HepG2 (cell line): ENCODE measurements around the gene GNAZ. TPM values are rescaled to one million over a fixed set of nuclear protein-coding genes. Genes with fewer than 3 reads are reported as not detected.

Experiments
- BHLHE40 ChIP-seq: IDR thresholded peaks from 2 replicates; pipeline ENCODE4 v1.6.1; 2011; ENCODE audit warnings: low read length, improper control_type of control experiment
- CEBPG ChIP-seq: IDR thresholded peaks from 2 replicates; pipeline ENCODE4 v1.6.1; 2016
- CENPBD1 ChIP-seq: sonication (generic); formaldehyde crosslinking; IDR thresholded peaks from 2 replicates; pipeline ENCODE4 v1.8.0; 2022; ENCODE audit warnings: missing genetic modification reagents, low read depth, mild to moderate bottlenecking, borderline replicate concordance
- FLYWCH1 ChIP-seq: sonication (generic); formaldehyde crosslinking; IDR thresholded peaks from 2 replicates; pipeline ENCODE4 v1.8.1; 2023; ENCODE audit warnings: mild to moderate bottlenecking, missing genetic modification reagents
- HMGA1 ChIP-seq: sonication (generic); formaldehyde crosslinking; conservative IDR thresholded peaks from 2 replicates; pipeline ENCODE4 v1.4.0; 2020; ENCODE audit warnings: missing genetic modification reagents
- KLF9 ChIP-seq: IDR thresholded peaks from 2 replicates; pipeline ENCODE4 v1.6.1; 2016; ENCODE audit warnings: low read depth
- LCORL ChIP-seq, 2 experiments: fragments of 450-650 bp in 1 of 2; sonication (generic) in 1 of 2; formaldehyde crosslinking in 1 of 2; IDR thresholded peaks; 2 replicates each; pipeline versions ENCODE4 v1.5.0 to v1.6.1; 2017 to 2020; ENCODE audit warnings: antibody characterized with exemption in 1 of 2, missing genetic modification reagents in 1 of 2
- MATR3 ChIP-seq: sonication (generic); formaldehyde crosslinking; IDR thresholded peaks from 2 replicates; pipeline ENCODE4 v1.4.0; 2020; ENCODE audit warnings: missing genetic modification reagents
- NR2C2 ChIP-seq: sonication (generic); formaldehyde crosslinking; IDR thresholded peaks from 2 replicates; pipeline ENCODE4 v1.4.0; 2020; ENCODE audit warnings: missing genetic modification reagents, mild to moderate bottlenecking, moderate library complexity, borderline replicate concordance
- RAD51 ChIP-seq: fragments of 450-650 bp; IDR thresholded peaks from 2 replicates; pipeline ENCODE4 v1.6.1; 2016; ENCODE audit warnings: borderline replicate concordance
- RARG ChIP-seq: sonication (generic); formaldehyde crosslinking; IDR thresholded peaks from 2 replicates; pipeline ENCODE4 v1.4.0; 2020; ENCODE audit warnings: low read depth, mild to moderate bottlenecking, missing genetic modification reagents
- RBFOX2 ChIP-seq: fragments of 200-400 bp; formaldehyde crosslinking; IDR thresholded peaks from 2 replicates; pipeline ENCODE4 v1.6.1; 2017; ENCODE audit warnings: low read depth, mild to moderate bottlenecking, low read length
- REL ChIP-seq: sonication (generic); formaldehyde crosslinking; conservative IDR thresholded peaks from 2 replicates; pipeline ENCODE4 v1.8.0; 2022; ENCODE audit warnings: mild to moderate bottlenecking, missing genetic modification reagents, moderate library complexity
- SIN3B ChIP-seq: fragments of 150-350 bp; IDR thresholded peaks from 2 replicates; pipeline ENCODE4 v1.6.1; 2014; ENCODE audit warnings: low read length
- SNAI1 ChIP-seq: sonication (generic); formaldehyde crosslinking; IDR thresholded peaks from 2 replicates; pipeline ENCODE4 v1.5.0; 2020; ENCODE audit warnings: mild to moderate bottlenecking, missing genetic modification reagents, borderline replicate concordance
- TAF1 ChIP-seq: sonication (generic); formaldehyde crosslinking; IDR thresholded peaks from 2 replicates; pipeline ENCODE4 v1.4.0; 2020; ENCODE audit warnings: missing genetic modification reagents
- TRIM24 ChIP-seq: sonication (generic); formaldehyde crosslinking; IDR thresholded peaks from 2 replicates; pipeline ENCODE4 v1.8.0; 2022; ENCODE audit warnings: mild to moderate bottlenecking, missing genetic modification reagents
- ZFP37 ChIP-seq: sonication (generic); formaldehyde crosslinking; IDR thresholded peaks from 2 replicates; pipeline ENCODE4 v1.4.0; 2020; ENCODE audit warnings: missing genetic modification reagents, borderline replicate concordance
- ZNF350 ChIP-seq: sonication (generic); formaldehyde crosslinking; IDR thresholded peaks from 2 replicates; pipeline ENCODE4 v1.4.0; 2020; ENCODE audit warnings: mild to moderate bottlenecking, low read depth, missing genetic modification reagents, borderline replicate concordance
- ZNF496 ChIP-seq: sonication (generic); formaldehyde crosslinking; IDR thresholded peaks from 2 replicates; pipeline ENCODE4 v1.8.1; 2023; ENCODE audit warnings: mild to moderate bottlenecking, moderate library complexity, missing genetic modification reagents; ENCODE audit not compliant: insufficient replicate concordance
- ZNF746 ChIP-seq: sonication (generic); formaldehyde crosslinking; IDR thresholded peaks from 2 replicates; pipeline ENCODE4 v1.8.0; 2022; ENCODE audit warnings: mild to moderate bottlenecking, missing genetic modification reagents
- polyA plus RNA-seq, 8 experiments: library from polyadenylated mRNA; depleted of rRNA in 3 of 8; stranded (reverse) in 7 of 8; unstranded in 1 of 8; fragments of >200 nt; fragmentation: Illumina TruSeq in 4 of 8; extraction: Trizol in 4 of 8; gene quantifications; 2 replicates each; pipeline versions ENCODE4 v1.2.1 to v1.2.3, GENCODE V29; 2011 to 2016; ENCODE audit warnings: low read depth in 4 of 8, missing spikeins in 1 of 8, mixed read lengths in 1 of 8; ENCODE audit not compliant: insufficient read depth in 1 of 8
- total RNA-seq, 5 experiments: library from RNA; depleted of rRNA; stranded (reverse); fragments of >200 nt; fragmentation: Illumina TruSeq; extraction: Trizol; gene quantifications; 2 replicates each; pipeline ENCODE4 v1.2.3, GENCODE V29; 2016; ENCODE audit warnings: low read depth in 1 of 5
- TF ChIP-seq, protein P1 (sequence below): sonication (generic); formaldehyde crosslinking; IDR thresholded peaks from 2 replicates; pipeline ENCODE4 v1.4.0; 2020; ENCODE audit warnings: missing genetic modification reagents
- TF ChIP-seq, protein P2 (sequence below): sonication (generic); formaldehyde crosslinking; IDR thresholded peaks from 2 replicates; pipeline ENCODE4 v1.4.0; 2020; ENCODE audit warnings: missing genetic modification reagents
- TF ChIP-seq, protein P3 (sequence below): sonication (generic); formaldehyde crosslinking; IDR thresholded peaks from 2 replicates; pipeline ENCODE4 v1.9.0; 2021; ENCODE audit warnings: mild to moderate bottlenecking, missing genetic modification reagents

Gene GNAZ
- total and polyA plus RNA-seq, 2 of the 13 experiments (the other 11 are each of a cell fraction or from before 2014, with no cell fraction given) = 11.4 to 22.3 TPM

DNA sequence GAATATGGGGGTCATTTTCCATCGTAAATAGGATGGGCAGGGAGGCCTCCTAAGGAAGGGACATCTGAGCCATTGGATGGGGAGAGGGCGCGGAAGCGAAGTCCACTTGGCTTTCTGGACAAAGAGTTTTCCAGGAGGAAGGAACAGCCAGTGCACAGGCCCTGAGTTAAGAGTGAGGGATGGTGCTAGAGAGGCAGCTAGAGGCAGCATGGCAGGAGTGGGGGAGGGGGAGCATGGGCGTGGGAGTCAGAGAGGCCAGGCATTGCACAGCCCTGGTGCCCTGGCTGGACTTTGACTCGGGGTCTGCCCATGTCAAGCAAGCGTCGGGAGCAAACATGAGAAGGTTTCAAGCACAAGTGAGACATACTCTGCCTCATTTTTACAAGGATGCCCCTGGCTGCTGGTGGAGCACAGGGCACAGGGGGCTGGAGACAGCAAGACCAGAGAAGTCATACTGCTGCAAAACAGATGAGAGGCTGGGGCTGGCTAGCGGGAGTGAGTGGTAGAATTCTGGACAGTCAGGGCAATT lies 9.0 kb downstream of the GNAZ start (continued):
- TF ChIP-seq ZNF496 (CRISPR knock-in tag) (no peak), RAD51 (no peak), REL (CRISPR knock-in tag) (no peak), RBFOX2 (peak; percentile 17; the same call in 1 of the 2 replicates), CEBPG (CRISPR knock-in tag) (peak; percentile 55), SNAI1 (no peak), HMGA1 (CRISPR knock-in tag) (no peak), LCORL (IDR thresholded peaks at IDR 0.05) (no peak), LCORL (CRISPR knock-in tag; IDR thresholded peaks at IDR 0.05) (0 out of 2 replicates have a peak, but pooled peaks have one; percentile 29), TAF1 (peak; percentile 28; the same call in 1 of the 2 replicates), RARG (no peak), ZNF350 (CRISPR knock-in tag) (peak; percentile 78; the same call in 1 of the 2 replicates), SIN3B (no peak), NR2C2 (CRISPR knock-in tag) (peak; percentile 73), FLYWCH1 (CRISPR knock-in tag) (no peak), MATR3 (CRISPR knock-in tag) (no peak), ZFP37 (CRISPR knock-in tag) (no peak), TRIM24 (CRISPR knock-in tag) (peak; percentile 47; the same call in 1 of the 2 replicates), ZNF746 (CRISPR knock-in tag) (0 out of 2 replicates have a peak, but pooled peaks have one; percentile 71), CENPBD1 (CRISPR knock-in tag) (no peak), KLF9 (CRISPR knock-in tag) (no peak), BHLHE40 (peak; percentile 61)
- TF ChIP-seq, protein P1, sequence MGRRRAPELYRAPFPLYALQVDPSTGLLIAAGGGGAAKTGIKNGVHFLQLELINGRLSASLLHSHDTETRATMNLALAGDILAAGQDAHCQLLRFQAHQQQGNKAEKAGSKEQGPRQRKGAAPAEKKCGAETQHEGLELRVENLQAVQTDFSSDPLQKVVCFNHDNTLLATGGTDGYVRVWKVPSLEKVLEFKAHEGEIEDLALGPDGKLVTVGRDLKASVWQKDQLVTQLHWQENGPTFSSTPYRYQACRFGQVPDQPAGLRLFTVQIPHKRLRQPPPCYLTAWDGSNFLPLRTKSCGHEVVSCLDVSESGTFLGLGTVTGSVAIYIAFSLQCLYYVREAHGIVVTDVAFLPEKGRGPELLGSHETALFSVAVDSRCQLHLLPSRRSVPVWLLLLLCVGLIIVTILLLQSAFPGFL (CRISPR knock-in tag) = no peak
- TF ChIP-seq, protein P2, sequence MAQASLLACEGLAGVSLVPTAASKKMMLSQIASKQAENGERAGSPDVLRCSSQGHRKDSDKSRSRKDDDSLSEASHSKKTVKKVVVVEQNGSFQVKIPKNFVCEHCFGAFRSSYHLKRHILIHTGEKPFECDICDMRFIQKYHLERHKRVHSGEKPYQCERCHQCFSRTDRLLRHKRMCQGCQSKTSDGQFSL (CRISPR knock-in tag) = peak; percentile 49; the same call in 1 of the 2 replicates
- TF ChIP-seq, protein P3, sequence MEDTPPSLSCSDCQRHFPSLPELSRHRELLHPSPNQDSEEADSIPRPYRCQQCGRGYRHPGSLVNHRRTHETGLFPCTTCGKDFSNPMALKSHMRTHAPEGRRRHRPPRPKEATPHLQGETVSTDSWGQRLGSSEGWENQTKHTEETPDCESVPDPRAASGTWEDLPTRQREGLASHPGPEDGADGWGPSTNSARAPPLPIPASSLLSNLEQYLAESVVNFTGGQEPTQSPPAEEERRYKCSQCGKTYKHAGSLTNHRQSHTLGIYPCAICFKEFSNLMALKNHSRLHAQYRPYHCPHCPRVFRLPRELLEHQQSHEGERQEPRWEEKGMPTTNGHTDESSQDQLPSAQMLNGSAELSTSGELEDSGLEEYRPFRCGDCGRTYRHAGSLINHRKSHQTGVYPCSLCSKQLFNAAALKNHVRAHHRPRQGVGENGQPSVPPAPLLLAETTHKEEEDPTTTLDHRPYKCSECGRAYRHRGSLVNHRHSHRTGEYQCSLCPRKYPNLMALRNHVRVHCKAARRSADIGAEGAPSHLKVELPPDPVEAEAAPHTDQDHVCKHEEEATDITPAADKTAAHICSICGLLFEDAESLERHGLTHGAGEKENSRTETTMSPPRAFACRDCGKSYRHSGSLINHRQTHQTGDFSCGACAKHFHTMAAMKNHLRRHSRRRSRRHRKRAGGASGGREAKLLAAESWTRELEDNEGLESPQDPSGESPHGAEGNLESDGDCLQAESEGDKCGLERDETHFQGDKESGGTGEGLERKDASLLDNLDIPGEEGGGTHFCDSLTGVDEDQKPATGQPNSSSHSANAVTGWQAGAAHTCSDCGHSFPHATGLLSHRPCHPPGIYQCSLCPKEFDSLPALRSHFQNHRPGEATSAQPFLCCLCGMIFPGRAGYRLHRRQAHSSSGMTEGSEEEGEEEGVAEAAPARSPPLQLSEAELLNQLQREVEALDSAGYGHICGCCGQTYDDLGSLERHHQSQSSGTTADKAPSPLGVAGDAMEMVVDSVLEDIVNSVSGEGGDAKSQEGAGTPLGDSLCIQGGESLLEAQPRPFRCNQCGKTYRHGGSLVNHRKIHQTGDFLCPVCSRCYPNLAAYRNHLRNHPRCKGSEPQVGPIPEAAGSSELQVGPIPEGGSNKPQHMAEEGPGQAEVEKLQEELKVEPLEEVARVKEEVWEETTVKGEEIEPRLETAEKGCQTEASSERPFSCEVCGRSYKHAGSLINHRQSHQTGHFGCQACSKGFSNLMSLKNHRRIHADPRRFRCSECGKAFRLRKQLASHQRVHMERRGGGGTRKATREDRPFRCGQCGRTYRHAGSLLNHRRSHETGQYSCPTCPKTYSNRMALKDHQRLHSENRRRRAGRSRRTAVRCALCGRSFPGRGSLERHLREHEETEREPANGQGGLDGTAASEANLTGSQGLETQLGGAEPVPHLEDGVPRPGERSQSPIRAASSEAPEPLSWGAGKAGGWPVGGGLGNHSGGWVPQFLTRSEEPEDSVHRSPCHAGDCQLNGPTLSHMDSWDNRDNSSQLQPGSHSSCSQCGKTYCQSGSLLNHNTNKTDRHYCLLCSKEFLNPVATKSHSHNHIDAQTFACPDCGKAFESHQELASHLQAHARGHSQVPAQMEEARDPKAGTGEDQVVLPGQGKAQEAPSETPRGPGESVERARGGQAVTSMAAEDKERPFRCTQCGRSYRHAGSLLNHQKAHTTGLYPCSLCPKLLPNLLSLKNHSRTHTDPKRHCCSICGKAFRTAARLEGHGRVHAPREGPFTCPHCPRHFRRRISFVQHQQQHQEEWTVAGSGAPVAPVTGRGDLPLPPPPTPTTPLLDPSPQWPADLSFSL (CRISPR knock-in tag) = no peak
